GM21723 (cell line): Measurements from ENCODE around the gene DDX5.

Experiments used
- ATAC-seq: cut with Tn5 transposase; IDR thresholded peaks from one replicate; pipeline ENCODE4 v1.9.1; 2021; ENCODE audit warnings: mild to moderate bottlenecking, moderate library complexity; ENCODE audit not compliant: unreplicated experiment

DDX5 gene

GRCh38 chr17:64506201-64506575 lies at the start of gene DDX5:
Gene DDX5, minus strand, starts transcription at chr17:64506289. Its CDS starts 170 bp downstream, at chr17:64506119.
- peak; percentile 60 for ATAC-seq

- ATAC-seq, result no peak
Measured at GRCh38 chr17:64555281-64555680, 49.2 kb upstream of the DDX5 start.

- no peak for ATAC-seq
Measured at GRCh38 chr17:64554028-64554637, 48.0 kb upstream of the DDX5 start.

- no peak for ATAC-seq
Measured at GRCh38 chr17:64551461-64551860, 45.4 kb upstream of the DDX5 start.

- no peak for ATAC-seq
Measured at GRCh38 chr17:64547319-64547718, 41.2 kb upstream of the DDX5 start.

- ATAC-seq, result no peak
Measured at GRCh38 chr17:64546716-64547115, 40.6 kb upstream of the DDX5 start.

GRCh38 chr17:64544742-64545141 lies 38.7 kb upstream of the DDX5 start:
- no peak for ATAC-seq

GRCh38 chr17:64540118-64540776 lies 34.2 kb upstream of the DDX5 start:
- no peak for ATAC-seq

- ATAC-seq, result no peak
Measured at GRCh38 chr17:64538508-64539130, 32.5 kb upstream of the DDX5 start.

GRCh38 chr17:64537488-64537887 lies 31.4 kb upstream of the DDX5 start:
- ATAC-seq, result no peak

- ATAC-seq, result no peak
Measured at GRCh38 chr17:64536913-64537312, 30.8 kb upstream of the DDX5 start.

GRCh38 chr17:64535357-64535756 lies 29.3 kb upstream of the DDX5 start:
- no peak for ATAC-seq

GRCh38 chr17:64534187-64534586 lies 28.1 kb upstream of the DDX5 start:
- ATAC-seq, result no peak

- ATAC-seq, result no peak
Measured at GRCh38 chr17:64533784-64534183, 27.7 kb upstream of the DDX5 start.

- no peak for ATAC-seq
Measured at GRCh38 chr17:64532409-64532808, 26.3 kb upstream of the DDX5 start.

- no peak for ATAC-seq
Measured at GRCh38 chr17:64531955-64532371, 25.9 kb upstream of the DDX5 start.

- no peak for ATAC-seq
Measured at GRCh38 chr17:64529221-64529620, 23.1 kb upstream of the DDX5 start.

- ATAC-seq, result no peak
Measured at GRCh38 chr17:64527914-64528313, 21.8 kb upstream of the DDX5 start.

GRCh38 chr17:64520359-64520758 lies 14.3 kb upstream of the DDX5 start:
- ATAC-seq, result no peak

GRCh38 chr17:64519601-64520000 lies 13.5 kb upstream of the DDX5 start:
- ATAC-seq, result no peak

GRCh38 chr17:64515829-64516228 lies 9.7 kb upstream of the DDX5 start:
- ATAC-seq, result no peak

GRCh38 chr17:64515419-64515818 lies 9.3 kb upstream of the DDX5 start:
- ATAC-seq, result no peak
